HG02759 (cell line): Measurements from ENCODE around the gene KCNMB2.

ENCODE experiments used
- ATAC-seq: cut with Tn5 transposase; IDR thresholded peaks from one replicate; pipeline ENCODE4 v1.9.1; 2021; ENCODE audit warnings: mild to moderate bottlenecking, moderate library complexity; ENCODE audit not compliant: unreplicated experiment

KCNMB2 gene

DNA sequence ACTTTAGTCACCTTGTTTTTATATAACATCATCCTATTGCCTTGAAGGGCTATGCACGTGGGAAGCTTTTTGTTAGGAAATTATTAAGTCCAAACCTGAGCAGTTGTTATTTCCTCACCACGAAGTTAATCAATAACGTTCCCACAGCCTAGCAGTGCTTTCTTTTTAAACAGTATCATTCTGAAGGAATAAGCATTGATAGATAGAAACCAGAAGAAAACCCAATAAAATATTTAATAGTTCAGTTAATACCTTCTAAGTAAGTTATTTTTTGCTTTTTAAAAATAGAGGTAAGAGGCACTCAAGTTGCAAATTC is 149.3 kb downstream of the KCNMB2 start:
- peak; percentile 82 for ATAC-seq

DNA sequence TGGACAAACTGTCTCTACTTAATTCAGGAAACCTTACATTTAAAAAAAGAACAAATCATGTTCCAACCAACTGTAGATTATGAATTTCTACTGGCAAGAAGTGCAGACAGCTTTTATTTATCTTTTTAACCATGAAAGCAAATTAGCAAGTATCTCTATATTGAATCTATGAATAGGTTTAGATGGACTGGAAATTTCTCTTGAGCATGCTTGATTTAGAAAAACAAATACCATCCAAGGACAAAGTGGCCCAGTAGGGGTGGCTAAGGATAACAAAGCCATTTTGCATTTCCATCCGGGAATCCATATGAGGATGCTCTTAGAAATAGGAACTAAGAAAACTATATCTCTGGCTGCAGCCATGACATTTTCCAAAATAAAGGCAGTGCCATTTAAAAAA is 150.6 kb downstream of the KCNMB2 start:
- ATAC-seq: no peak

DNA sequence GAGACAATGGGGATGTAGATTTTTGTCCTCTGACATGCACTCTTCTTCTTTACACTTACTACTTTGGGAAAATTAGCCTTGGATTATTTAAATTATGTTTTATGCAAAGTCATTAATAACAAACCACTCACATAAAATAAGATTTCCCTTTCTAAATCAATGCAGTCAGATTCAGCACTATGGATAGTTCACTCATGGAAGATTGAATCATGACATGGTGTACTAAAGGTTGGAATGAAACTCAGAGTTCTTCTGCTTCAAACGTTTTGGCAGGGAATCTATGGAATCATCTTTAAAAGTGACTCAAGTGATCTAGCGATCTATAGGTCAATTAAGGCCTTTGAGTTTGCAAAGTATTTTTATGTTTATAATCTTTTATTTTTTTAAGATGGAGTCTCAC is 154.3 kb downstream of the KCNMB2 start:
- no peak for ATAC-seq

DNA sequence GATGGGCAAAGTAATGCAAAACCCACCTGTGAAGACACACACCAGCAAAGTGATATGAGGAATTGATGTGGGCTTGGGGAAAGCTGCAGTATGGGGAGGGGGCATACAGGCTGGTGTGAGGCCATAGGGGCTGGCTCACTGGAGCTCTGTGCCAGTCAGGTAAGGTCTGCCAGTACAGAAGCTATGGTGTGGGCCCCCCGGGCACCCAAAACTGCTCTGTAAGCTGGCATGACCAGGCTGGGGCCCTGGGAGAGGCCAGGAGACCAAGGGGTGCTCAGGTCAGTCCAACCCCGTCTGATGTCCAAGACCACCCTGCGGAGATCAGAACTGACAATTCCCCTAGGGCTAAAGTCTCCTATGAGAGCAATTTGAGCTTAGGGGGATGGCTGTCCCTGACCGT is 163.1 kb downstream of the KCNMB2 start:
- ATAC-seq: no peak

DNA sequence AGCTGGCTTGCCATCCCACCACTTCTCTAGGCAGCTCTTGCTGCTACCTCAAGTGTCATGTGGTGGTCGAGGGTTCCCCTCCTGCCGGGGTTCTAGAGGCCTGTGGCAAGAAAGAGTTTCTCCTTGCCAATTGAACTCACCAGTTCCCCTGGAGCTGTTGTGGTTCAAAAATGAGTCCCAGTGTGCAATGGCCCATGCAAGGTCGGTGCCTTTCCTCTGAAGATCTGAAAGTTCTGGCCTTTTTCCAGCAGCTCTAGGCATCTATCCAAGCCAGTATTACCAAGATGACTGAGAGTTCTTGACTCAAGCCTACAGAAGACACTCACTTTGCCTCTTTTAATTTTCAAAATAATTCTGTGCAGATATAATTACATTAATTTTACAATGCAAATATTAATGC is 163.6 kb downstream of the KCNMB2 start:
- ATAC-seq: no peak

DNA sequence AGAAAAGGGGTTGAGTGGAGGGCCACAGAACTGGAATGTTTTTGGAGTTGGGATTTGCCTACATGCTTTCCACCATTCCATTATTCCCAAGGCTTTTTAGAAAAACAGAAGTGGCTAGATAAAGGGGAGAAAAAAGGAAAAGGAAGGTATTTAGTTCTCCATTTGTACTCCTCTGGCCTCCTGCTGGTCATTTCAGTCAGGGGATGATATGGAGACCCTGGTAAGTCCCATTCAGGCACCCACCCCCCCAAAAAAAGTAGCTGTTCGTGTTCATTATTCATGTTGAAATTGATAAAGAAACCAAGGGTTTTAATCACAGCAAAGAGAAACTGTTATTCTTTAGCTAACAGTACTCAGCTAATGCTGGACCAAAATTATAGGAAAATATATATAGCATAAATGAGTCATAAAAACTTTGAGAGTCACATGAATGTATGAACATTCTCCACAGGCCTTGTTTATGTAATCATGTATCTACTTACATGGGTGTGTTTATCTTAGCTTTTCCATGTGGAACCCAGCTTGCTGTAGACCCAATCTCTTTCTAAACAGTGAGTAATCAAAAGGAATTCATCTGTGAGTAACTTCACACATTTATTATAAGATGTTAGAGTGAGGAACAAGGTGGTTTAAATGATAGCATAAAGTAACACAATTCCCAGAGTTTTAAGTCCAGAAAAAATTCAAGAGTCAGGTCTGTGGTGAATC is 167.2 kb downstream of the KCNMB2 start:
- ATAC-seq: no peak

DNA sequence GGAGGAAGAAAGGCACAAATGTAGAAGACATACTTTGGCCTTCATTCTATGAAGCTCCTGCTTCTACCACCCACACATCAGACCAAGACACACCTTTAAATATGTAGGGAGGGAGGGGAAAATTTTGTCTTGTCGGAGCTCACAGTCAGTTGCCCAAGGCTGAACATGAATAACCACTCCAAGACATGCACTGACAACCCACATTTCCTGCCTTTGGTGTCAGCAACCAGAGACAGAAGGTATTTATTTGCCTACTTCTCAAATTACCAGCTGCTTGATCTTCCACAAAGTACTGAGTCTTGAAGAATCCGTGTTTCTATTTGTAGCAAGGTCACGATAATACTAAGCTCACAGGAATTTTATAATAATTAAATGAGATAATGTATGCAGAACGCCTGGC is 169.7 kb downstream of the KCNMB2 start:
- no peak for ATAC-seq

DNA sequence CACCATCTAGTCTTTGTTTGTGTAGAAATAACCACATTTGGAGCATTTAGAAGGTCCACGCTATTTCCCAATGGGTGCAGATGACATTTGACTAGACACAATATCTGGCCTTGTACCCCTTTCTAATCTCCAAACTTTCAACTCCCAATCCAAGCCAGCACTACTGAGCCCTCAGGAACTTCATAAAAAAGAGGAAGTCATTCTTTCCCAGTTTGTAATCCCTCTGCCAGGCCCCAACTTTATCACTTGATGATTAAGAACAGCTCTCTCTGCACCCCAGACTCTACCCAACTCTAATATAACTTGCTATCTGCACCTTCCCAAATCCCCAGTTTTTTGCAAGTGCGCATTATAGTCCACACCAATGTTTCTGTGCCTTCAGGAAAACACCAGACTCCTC is 170.2 kb downstream of the KCNMB2 start:
- ATAC-seq: no peak

DNA sequence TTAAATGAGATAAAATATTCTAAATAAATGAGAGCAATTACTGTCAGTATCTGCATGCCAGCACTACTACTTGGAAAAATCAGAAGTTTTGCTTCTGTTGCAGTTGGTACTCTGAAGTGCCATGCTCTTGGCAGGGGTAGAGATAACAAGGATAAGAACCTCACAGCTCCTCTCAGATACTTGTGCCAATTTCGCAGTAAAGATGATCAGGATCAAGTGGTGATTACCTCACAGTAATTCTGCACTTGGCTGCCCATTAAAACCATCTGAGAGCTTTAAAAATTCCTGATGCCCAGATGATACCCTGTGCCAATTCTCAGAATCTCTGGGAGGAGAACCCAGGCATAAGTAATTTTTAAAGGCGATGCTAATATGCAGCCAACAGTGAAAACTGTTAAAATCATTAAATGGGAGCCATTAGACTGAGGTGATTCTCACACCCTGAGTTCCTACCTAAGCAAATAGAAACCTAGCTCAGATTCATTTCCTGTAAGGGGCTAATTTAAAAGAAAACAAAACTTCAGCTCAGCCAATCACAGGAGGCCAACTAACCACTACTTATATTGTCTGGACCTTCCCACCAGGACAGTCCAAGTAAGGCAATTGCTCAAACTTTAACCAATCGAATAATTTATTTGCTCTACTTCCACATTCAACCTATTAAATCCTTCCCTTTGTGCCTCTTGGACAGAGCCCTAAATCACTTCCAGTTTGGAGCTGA is 171.2 kb downstream of the KCNMB2 start:
- no peak for ATAC-seq

DNA sequence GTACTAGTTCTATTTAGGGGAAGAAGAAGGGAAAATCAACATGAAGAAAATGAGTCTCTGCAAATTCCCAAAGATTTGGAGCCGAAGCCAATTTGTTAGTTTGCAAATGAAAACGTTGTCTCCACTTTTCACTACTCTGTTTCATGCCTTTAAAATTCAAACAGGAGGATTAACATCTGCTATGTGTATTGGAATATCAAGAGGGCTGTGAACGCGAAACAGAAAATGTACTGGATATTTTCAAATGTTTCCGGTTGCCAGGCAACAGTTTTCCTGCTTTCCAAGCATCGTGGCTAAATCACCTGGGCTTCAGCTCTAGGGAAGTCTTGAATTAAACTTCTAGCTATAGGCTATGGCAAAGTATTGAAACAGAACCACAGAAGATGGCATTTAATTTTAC is 172.8 kb downstream of the KCNMB2 start:
- ATAC-seq: no peak

DNA sequence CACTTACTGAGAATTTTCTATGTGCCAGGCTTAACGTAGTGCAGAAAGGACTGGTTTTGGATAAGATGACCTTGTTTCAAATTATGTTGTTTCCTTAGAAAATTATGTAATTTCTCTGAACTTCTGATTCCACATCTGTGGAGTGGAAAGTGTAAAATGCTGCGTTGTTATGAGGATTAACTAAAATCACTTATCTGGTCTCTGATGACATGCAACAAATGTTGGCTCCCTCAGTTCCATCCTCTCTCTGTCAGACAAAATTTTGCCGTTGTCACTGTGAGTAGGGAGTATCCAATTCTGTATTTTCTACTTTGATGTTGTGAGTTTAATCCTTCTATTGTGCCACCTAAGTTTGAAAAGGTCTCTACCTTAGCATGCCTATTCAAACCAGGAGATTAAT is 175.5 kb downstream of the KCNMB2 start:
- ATAC-seq: no peak

DNA sequence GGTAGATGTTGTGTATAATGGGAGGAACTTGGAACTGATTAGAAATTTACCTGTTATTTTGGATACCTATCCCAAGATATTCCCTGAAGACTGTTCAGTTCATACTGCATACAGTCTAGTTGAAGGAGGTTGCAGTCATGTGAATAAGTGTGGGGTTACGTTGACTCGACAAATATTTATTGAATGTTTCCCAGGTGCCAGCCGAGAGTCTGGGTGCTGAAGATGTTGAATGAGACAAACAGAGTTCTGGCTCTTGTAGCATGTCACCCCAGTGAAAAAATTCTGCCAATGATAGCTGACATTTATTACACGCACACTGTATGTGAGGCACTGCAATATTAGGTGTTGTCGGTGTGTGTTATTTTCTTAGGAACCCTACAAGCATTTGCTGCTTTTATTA is 176.0 kb downstream of the KCNMB2 start:
- no peak for ATAC-seq

DNA sequence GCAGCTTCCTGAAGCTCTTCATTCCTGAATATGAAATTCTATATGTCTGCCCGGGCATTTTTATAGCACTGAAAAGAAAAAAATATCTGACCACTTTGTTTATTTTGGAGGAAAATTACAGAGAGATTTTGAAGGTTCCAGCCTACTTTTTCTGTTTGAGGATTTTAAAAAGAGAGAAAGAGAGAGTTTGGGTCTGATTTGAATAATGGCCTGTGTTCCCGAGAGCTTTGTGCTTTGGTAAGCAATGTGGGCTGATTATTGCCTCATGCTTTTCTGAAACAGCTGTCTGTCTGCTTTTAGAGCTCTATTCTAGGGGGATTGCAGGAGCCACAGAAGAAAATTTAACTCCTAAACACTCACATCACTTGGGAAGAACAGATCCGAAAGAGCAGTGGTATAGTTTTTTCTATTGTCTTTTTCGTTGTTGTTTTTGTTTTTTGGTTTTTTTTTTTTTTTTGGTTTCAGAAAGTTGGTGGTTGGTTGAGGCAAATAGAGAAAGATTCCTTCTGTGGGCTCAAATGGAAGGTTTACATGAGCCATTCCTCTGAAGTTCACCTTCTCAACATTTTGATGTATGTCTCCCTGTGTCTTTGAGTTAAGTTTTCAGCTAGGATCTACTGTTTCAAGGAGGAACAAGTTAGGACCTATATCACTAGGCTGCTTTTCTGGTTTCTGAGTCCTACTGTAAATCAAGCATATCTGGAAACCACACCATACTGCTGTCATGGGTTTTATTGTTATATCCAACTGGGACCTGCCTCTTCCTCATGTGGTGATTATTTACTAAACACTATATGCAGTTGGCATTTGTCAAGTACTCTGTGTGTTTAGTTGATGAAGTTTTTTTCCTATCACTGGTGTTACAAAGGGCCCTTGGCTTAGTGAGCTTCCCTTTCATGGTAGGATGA is 178.9 kb downstream of the KCNMB2 start:
- no peak for ATAC-seq

DNA sequence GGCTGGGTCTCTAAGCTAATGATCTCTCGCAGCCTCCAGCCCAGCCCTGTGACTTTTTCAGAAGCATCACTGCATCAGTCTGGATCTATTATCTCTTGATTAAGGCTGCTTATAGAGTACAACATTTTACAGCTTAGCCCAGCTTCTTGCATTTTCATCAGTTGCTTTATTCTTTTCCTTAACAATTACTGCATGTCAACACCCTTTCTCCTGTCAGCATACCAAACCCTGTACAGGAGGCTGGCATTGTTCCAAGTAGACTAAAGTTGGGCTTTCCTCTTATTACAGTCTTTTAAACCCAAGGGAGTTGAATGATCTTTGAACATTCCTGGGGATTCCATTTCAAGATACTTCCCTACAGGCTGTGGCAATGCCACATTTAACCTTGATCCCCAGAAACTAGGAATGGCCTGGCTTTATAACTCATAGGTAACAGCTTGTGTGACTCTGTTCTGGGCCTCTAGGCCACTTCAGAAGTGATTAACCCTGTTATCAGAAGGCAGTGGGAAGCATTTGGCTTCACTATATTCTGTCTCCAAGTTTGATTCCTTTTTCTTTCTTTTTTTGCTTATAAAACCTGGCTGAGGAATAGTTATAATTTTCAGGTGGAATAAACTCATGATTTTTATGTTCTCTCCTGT is 182.9 kb downstream of the KCNMB2 start:
- ATAC-seq: no peak

DNA sequence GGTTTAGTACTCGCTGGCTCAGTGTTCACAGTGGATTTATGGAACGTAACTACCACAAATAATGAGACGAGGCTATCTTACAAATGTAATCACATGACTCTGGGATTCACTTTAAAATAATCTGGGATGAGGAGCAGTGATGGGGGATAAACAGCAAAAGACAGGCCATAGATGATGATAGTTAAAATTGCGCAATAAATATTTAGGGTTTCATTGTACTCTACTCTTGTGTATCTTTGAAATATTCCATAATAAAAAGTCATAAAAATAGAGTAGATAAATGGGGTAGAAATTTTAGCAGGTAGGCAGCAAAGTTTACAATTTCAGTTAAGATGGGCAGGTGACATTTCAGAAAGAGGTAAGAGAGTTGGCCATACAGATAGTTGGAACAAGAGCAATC is 196.6 kb downstream of the KCNMB2 start:
- no peak for ATAC-seq

DNA sequence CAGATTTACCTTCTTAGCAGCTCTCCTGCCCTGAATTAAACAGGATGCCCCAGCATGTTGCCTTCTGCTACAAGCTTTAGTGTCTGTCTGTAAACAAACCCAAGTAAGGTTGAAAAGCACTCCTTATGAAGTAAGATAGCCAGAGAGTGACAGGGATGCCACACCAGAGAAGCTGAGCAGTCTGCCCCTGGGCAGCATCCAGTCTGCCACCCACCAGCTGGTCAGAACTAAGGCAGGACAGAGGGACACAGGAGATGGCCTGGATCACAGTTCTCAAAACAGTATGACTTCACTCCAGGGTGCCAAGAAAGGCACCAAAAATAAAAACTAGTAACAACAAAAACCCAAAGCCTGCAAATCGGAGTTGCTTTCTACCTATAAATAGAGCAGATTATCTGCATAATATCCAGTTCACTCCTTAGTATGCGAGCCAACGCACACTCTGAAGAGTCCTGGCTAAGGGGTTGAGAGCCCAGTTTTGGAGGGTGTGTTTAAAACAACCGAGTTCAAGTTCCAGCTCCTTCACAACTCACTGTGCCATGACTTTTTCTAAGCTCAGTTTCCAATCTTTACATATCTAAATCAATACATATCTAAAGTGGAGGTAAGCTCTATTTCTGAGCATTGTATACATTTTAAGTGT is 198.9 kb downstream of the KCNMB2 start:
- ATAC-seq: no peak

DNA sequence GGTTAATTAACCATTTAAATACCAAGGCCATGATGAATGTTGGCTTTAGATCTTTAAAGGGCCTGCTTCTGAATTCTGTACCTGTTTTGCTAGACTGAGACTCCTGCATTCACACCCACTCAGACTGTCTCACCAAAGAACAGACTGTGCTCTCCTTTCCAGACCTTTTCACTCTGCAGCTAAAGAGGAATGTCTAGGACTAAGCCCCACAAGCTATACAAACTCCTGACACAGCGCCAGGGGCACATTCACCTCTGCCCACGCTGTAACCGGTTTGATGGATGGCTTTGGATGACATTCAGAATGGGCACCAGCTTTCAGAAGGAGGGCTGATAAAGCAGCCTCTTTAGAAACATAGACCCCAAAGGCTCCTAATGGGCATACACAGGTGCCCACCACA is 200.1 kb downstream of the KCNMB2 start:
- ATAC-seq: no peak

DNA sequence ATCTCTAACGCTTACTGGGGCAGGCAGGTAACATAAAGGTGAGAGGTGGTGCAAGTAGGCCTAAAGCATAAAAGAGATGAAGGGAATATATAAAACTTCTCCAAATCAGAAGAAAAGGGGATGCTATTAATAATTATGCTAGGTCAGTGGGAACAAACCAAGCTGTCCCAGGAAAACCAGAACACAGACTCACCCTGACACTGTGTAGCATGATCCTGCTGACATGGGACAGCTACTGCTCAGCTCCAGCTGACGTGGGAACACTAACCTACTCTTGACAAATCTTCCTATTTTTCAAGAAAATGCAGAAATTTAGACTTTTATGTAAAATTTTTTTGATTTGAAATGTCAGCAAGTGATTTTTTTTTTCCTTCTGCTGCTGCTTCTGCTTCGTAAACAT is 203.5 kb downstream of the KCNMB2 start:
- ATAC-seq: no peak

DNA sequence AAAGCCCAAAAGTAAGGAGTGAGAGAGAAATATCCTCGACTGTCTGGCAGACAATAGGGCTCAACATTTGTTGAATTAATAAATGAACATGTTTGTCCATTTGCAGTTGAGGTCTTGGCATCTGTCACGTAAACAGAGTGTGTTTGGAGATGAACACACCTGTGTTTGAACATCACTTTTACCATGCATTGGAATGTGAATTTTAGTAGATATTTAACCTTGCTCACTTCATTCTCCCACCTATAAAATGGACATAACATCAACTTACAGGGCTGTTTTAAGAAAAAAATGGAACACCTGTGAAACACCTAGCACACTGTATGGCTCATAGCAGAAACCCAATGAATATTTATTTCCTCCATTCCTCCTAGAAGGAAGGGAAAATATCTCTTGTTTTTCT is 204.8 kb downstream of the KCNMB2 start:
- ATAC-seq: no peak

DNA sequence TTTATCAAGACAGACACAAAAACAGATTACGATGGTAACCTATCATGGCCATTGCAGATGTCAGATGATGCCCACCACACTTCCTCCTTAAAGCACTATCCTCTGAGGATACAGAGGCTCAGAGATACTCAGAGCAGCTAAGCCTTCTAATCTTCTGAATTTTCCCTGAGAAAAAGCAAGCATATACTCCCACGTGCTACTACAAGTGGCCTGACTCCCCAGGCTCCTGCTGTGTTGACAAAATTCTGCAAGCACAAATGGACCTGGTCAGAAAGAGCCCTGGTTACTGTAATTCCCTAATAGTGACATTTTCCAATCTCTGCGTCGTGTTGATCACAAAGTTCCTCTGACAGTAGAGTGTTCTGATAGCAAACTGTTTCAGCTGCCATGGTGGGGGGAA is 207.1 kb downstream of the KCNMB2 start:
- no peak for ATAC-seq
